Gastrocnemius medialis (tissue), 4 donors: ENCODE measurements around the gene VTI1A. TPM values are rescaled to one million over a fixed set of nuclear protein-coding genes. Genes with fewer than 3 reads are reported as not detected.
"Not testable (repeated sequence)": the region's sequence is repeated elsewhere in the genome, so short reads cannot be mapped to it uniquely, and the experiment has no call there.

Experiments
- ATAC-seq, 2 donors: fragments of 150-250 bp; one replicate each; pipeline ENCODE4 v1.9.1; 2016
- DNase-seq, 2 donors: peaks; one replicate each; pipeline ENCODE4 v3.0.0-alpha.2; 2019
- H3K27ac ChIP-seq, 4 donors: fragments of 200-600 bp; sonication (generic); 1 replicate in 1 of 4; 2 replicates in 3 of 4; pipeline ENCODE4 v1.5.1; 2016 to 2018; ENCODE audit warnings: mild to moderate bottlenecking in 2 of 4, moderate library complexity in 1 of 4
- H3K27me3 ChIP-seq, 3 donors: fragments of 200-600 bp; sonication (generic) in 2 of 3; 1 replicate in 1 of 3; 2 replicates in 2 of 3; pipeline versions ENCODE4 v1.5.1 to v1.6.0; 2016 to 2019; ENCODE audit warnings: mild to moderate bottlenecking in 1 of 3, moderate library complexity in 1 of 3
- H3K36me3 ChIP-seq, 2 donors: fragments of 200-600 bp; sonication (generic) in 1 of 2; one replicate each; pipeline ENCODE4 v1.5.1; 2017 to 2018
- H3K4me1 ChIP-seq, 2 donors: fragments of 200-600 bp; sonication (generic) in 1 of 2; one replicate each; pipeline ENCODE4 v1.5.1; 2016 to 2017; ENCODE audit warnings: mild to moderate bottlenecking in 2 of 2
- H3K4me3 ChIP-seq, 4 donors: fragments of 200-600 bp; sonication (generic) in 3 of 4; 1 replicate in 1 of 4; 2 replicates in 3 of 4; pipeline ENCODE4 v1.5.1; 2016 to 2019; ENCODE audit warnings: mild to moderate bottlenecking in 2 of 4
- H3K9me3 ChIP-seq, 3 donors: fragments of 200-600 bp; sonication (generic) in 2 of 3; 1 replicate in 1 of 3; 2 replicates in 2 of 3; pipeline ENCODE4 v1.5.1; 2016 to 2019
- CTCF ChIP-seq, 5 experiments: fragments of 450-650 bp in 3 of 5; fragments of 200-600 bp in 2 of 5; sonication (generic) in 2 of 5; IDR thresholded peaks in 4 of 5; conservative IDR thresholded peaks in 1 of 5; 1 replicate in 4 of 5; 2 replicates in 1 of 5; pipeline ENCODE4 v1.5.1; 2016 to 2019; ENCODE audit warnings: antibody characterized with exemption in 5 of 5, mild to moderate bottlenecking in 3 of 5, moderate library complexity in 3 of 5
- POLR2A ChIP-seq, 2 donors: fragments of 450-650 bp; IDR thresholded peaks; one replicate each; pipeline ENCODE4 v1.6.1; 2017; ENCODE audit warnings: antibody characterized with exemption in 2 of 2, mild to moderate bottlenecking in 2 of 2, moderate library complexity in 2 of 2
- in situ Hi-C, 4 donors: fragments of 200-750 bp; cut with MboI; loops; one replicate each; pipeline versions ENCODE4 v1.15.0 to v1.8.0; 2017; ENCODE audit warnings: low sequenced_read_pairs in 4 of 4
- intact Hi-C: fragments of 100-400 bp; cut with DNase I; formaldehyde crosslinking; loops from one replicate; pipeline ENCODE4 v1.15.1; 2023; ENCODE audit warnings: low total_unique reads
- total RNA-seq, 4 donors: library from RNA; depleted of rRNA; stranded (reverse); fragments of >200 nt; gene quantifications; one replicate each; pipeline versions ENCODE4 v1.1.0 to v1.2.3, GENCODE V29; 2016

The VTI1A gene
- total RNA-seq, 4 donors from 2014 or later: 26.5 to 51.2 (median 30.6) TPM

- Histone ChIP-seq H3K36me3 (no peaks in the 10 kb centered on the region), H3K4me3 (no peak overlapping the region), H3K9me3 (no peaks in the 10 kb centered on the region), H3K4me1 (peaks cover 0 to 4% of the 10 kb centered on the region in 2 donors), H3K27ac (no peak overlapping the region), H3K27me3 (no peaks in the 10 kb centered on the region)
- intact Hi-C loops: loop anchor here (10.0 kb wide), 1 partner anchor 656 kb away; no protein-coding TSS in a partner anchor
- TF ChIP-seq CTCF (IDR thresholded peaks at IDR 0.05 in 4 of 5, conservative IDR thresholded peaks at IDR 0.05 in 1 of 5): no peak
- no peak for TF ChIP-seq POLR2A (IDR thresholded peaks at IDR 0.05)
- ATAC-seq (no peak), DNase-seq (no peak)
- in situ Hi-C loops: loop anchor here in 3 of 4 donors (10.0 to 25.0 kb wide), 3 partner anchors 383 to 646 kb away; no protein-coding TSS in a partner anchor
Measured at GRCh38 chr10:112728997-112729396, 282.0 kb downstream of the VTI1A start.

- H3K27me3 ChIP-seq, H3K4me3 ChIP-seq, H3K27ac ChIP-seq, DNase-seq, H3K4me1 ChIP-seq, H3K36me3 ChIP-seq, H3K9me3 ChIP-seq, intact Hi-C loops, ATAC-seq: not testable (repeated sequence)
- in situ Hi-C loops: loop anchor here in 1 of 4 donors (25.0 kb wide), 1 partner anchor 381 kb away; no protein-coding TSS in a partner anchor
Measured at GRCh38 chr10:112731450-112731849, 284.4 kb downstream of the VTI1A start.

GRCh38 chr10:112732277-112732921 is 285.4 kb downstream of the VTI1A start:
- no peaks in the 10 kb centered on the region for H3K9me3 ChIP-seq
- intact Hi-C loops (no loop called here), in situ Hi-C loops (loop anchor here in 1 of 4 donors (25.0 kb wide), 1 partner anchor 380 kb away; no protein-coding TSS in a partner anchor)
- TF ChIP-seq POLR2A (IDR thresholded peaks at IDR 0.05): no peak
- no peak for TF ChIP-seq CTCF (IDR thresholded peaks at IDR 0.05 in 4 of 5, conservative IDR thresholded peaks at IDR 0.05 in 1 of 5)
- H3K27ac ChIP-seq: no peak overlapping the region
- ATAC-seq (peak in 1 of 2 donors; percentile 16), DNase-seq (no peak)
- H3K36me3 ChIP-seq: no peaks in the 10 kb centered on the region
- H3K4me3 ChIP-seq: no peak overlapping the region
- H3K27me3 ChIP-seq: no peaks in the 10 kb centered on the region
- H3K4me1 ChIP-seq: peaks cover 0 to 4% of the 10 kb centered on the region in 2 donors

- in situ Hi-C loops (loop anchor here in 1 of 4 donors (25.0 kb wide), 1 partner anchor 377 kb away; no protein-coding TSS in a partner anchor), intact Hi-C loops (no loop called here)
- ATAC-seq (no peak), DNase-seq (no peak)
- H3K4me3 ChIP-seq: no peak overlapping the region
- TF ChIP-seq POLR2A (IDR thresholded peaks at IDR 0.05) (no peak), CTCF (IDR thresholded peaks at IDR 0.05 in 4 of 5, conservative IDR thresholded peaks at IDR 0.05 in 1 of 5) (no peak)
- H3K27ac ChIP-seq: no peak overlapping the region
- no peaks in the 10 kb centered on the region for H3K36me3 ChIP-seq
- H3K4me1 ChIP-seq: peaks cover 0 to 4% of the 10 kb centered on the region in 2 donors
- H3K27me3 ChIP-seq: no peaks in the 10 kb centered on the region
- no peaks in the 10 kb centered on the region for H3K9me3 ChIP-seq
Measured at GRCh38 chr10:112735041-112735695, 288.2 kb downstream of the VTI1A start.
